Liver (tissue), 9 donors: ENCODE results near the gene FKBP1A. TPM values are rescaled to one million over a fixed set of nuclear protein-coding genes. Genes with fewer than 3 reads are reported as not detected.

Source experiments
- DNase-seq: peaks from one replicate; pipeline ENCODE4 v3.0.0-alpha.2; 2017; ENCODE audit warnings: low spot score
- H3K27ac ChIP-seq, 2 donors: one replicate each; pipeline ENCODE4 v1.7.0; 2013; ENCODE audit warnings: inconsistent platforms in 2 of 2, low read length in 2 of 2, control low read depth in 1 of 2, low read depth in 1 of 2, mild to moderate bottlenecking in 1 of 2
- H3K27me3 ChIP-seq, 4 donors: one replicate each; pipeline versions ENCODE4 v1.6.1 to v1.7.0; 2013; ENCODE audit warnings: low read length in 3 of 4, inconsistent platforms in 1 of 4, mild to moderate bottlenecking in 1 of 4, moderate library complexity in 1 of 4; ENCODE audit not compliant: control insufficient read depth in 4 of 4, insufficient read depth in 4 of 4
- H3K36me3 ChIP-seq, 4 donors: one replicate each; pipeline versions ENCODE4 v1.6.1 to v1.7.0; 2013; ENCODE audit warnings: low read length in 3 of 4, mild to moderate bottlenecking in 3 of 4, low read depth in 1 of 4, moderate library complexity in 1 of 4; ENCODE audit not compliant: control insufficient read depth in 4 of 4, insufficient read depth in 3 of 4
- H3K4me1 ChIP-seq, 4 donors: one replicate each; pipeline versions ENCODE4 v1.6.1 to v1.7.0; 2013; ENCODE audit warnings: low read length in 3 of 4, mild to moderate bottlenecking in 3 of 4, moderate library complexity in 1 of 4; ENCODE audit not compliant: control insufficient read depth in 4 of 4, insufficient read depth in 4 of 4
- H3K4me3 ChIP-seq, 3 donors: one replicate each; pipeline versions ENCODE4 v1.6.1 to v1.7.0; 2013; ENCODE audit warnings: low read length in 3 of 3, control low read depth in 1 of 3, low read depth in 1 of 3, mild to moderate bottlenecking in 1 of 3
- H3K9ac ChIP-seq, 2 donors: one replicate each; pipeline ENCODE4 v1.7.0; 2013; ENCODE audit warnings: low read length in 2 of 2, mild to moderate bottlenecking in 2 of 2, moderate library complexity in 2 of 2, control low read depth in 1 of 2, low read depth in 1 of 2
- H3K9me3 ChIP-seq, 4 donors: one replicate each; pipeline versions ENCODE4 v1.6.1 to v1.7.0; 2013; ENCODE audit warnings: low read length in 3 of 4; ENCODE audit not compliant: control insufficient read depth in 4 of 4
- CTCF ChIP-seq: fragments of 150-350 bp; IDR thresholded peaks from 2 replicates; pipeline ENCODE4 v1.5.1; 2017; ENCODE audit warnings: improper control_type of control experiment, low read depth, low read length; ENCODE audit not compliant: missing input control
- EGR1 ChIP-seq, 2 donors: IDR thresholded peaks; 2 replicates each; pipeline ENCODE4 v1.6.1; 2016 to 2018; ENCODE audit warnings: antibody characterized with exemption in 2 of 2, low read depth in 2 of 2
- FOXA1 ChIP-seq: IDR thresholded peaks from 2 replicates; pipeline ENCODE4 v1.6.1; 2016; ENCODE audit warnings: antibody characterized with exemption
- FOXA2 ChIP-seq: IDR thresholded peaks from 2 replicates; pipeline ENCODE4 v1.6.1; 2016; ENCODE audit warnings: antibody characterized with exemption
- GABPA ChIP-seq, 2 donors: IDR thresholded peaks in 1 of 2; conservative IDR thresholded peaks in 1 of 2; 2 replicates each; pipeline ENCODE4 v1.6.1; 2016; ENCODE audit warnings: antibody characterized with exemption in 2 of 2, mild to moderate bottlenecking in 1 of 2, moderate library complexity in 1 of 2
- HNF4G ChIP-seq: IDR thresholded peaks from 2 replicates; pipeline ENCODE4 v1.6.1; 2016; ENCODE audit warnings: antibody characterized with exemption
- JUND ChIP-seq, 2 donors: IDR thresholded peaks; 2 replicates each; pipeline ENCODE4 v1.6.1; 2016; ENCODE audit warnings: antibody characterized with exemption in 2 of 2
- NR2F2 ChIP-seq: IDR thresholded peaks from 2 replicates; pipeline ENCODE4 v1.6.1; 2016; ENCODE audit warnings: antibody characterized with exemption
- RAD21 ChIP-seq, 2 donors: IDR thresholded peaks; 2 replicates each; pipeline ENCODE4 v1.6.1; 2016; ENCODE audit warnings: antibody characterized with exemption in 2 of 2, mild to moderate bottlenecking in 2 of 2
- RXRA ChIP-seq, 2 donors: IDR thresholded peaks; 2 replicates each; pipeline ENCODE4 v1.6.1; 2017 to 2018; ENCODE audit warnings: antibody characterized with exemption in 2 of 2, mild to moderate bottlenecking in 1 of 2
- SP1 ChIP-seq: IDR thresholded peaks from 2 replicates; pipeline ENCODE4 v1.6.1; 2018; ENCODE audit warnings: antibody characterized with exemption, mild to moderate bottlenecking
- TAF1 ChIP-seq: conservative IDR thresholded peaks from 2 replicates; pipeline ENCODE4 v1.6.1; 2016; ENCODE audit warnings: antibody characterized with exemption, mild to moderate bottlenecking
- YY1 ChIP-seq: IDR thresholded peaks from 2 replicates; pipeline ENCODE4 v1.6.1; 2016; ENCODE audit warnings: antibody characterized with exemption, mild to moderate bottlenecking
- ZBTB33 ChIP-seq: IDR thresholded peaks from 2 replicates; pipeline ENCODE4 v1.6.1; 2016; ENCODE audit warnings: antibody characterized with exemption
- WGBS: extraction: QIAGEN DNeasy Blood & Tissue Kit; methylation state at CpG from one replicate; pipeline ENCODE4 v1.1.7; 2013; 5-methylcytosine and 5-hydroxymethylcytosine counted together
- polyA plus RNA-seq, 2 donors: library from polyadenylated mRNA; stranded (reverse) in 1 of 2; unstranded in 1 of 2; fragments of 200-250 nt in 1 of 2; fragments of >200 nt in 1 of 2; fragmentation: Nextera tagmentation in 1 of 2; extraction: Ambion mirVana in 1 of 2; gene quantifications; one replicate each; pipeline versions ENCODE4 v1.2.1 to v1.2.3, GENCODE V29; 2013 to 2015
- total RNA-seq, 2 donors: library from RNA; depleted of rRNA; stranded (reverse); fragments of >200 nt; gene quantifications; one replicate each; pipeline ENCODE4 v1.2.3, GENCODE V29; 2014
- TF ChIP-seq, protein P1 (sequence below): IDR thresholded peaks from 2 replicates; pipeline ENCODE4 v1.6.1; 2016; ENCODE audit warnings: antibody characterized with exemption, mild to moderate bottlenecking
- TF ChIP-seq, protein P2 (sequence below): IDR thresholded peaks from 2 replicates; pipeline ENCODE4 v1.6.1; 2016; ENCODE audit warnings: antibody characterized with exemption
- donor health status: healthy.
- donor health status: healthy.
- donor health status: healthy.
- donor health status: healthy.
- donor health status: healthy.

FKBP1A gene
- total and polyA plus RNA-seq, 4 donors = 49.3 to 114 (median 76.9) TPM

GRCh38 chr20:1388253-1388652 is 4.6 kb downstream of the FKBP1A start:
- H3K27me3 ChIP-seq = no peaks in the 10 kb centered on the region
- H3K9me3 ChIP-seq = no peaks in the 10 kb centered on the region
- 81% methylated on average over 6 of the region's 6 CpGs for WGBS
- H3K27ac ChIP-seq = no peak overlapping the region
- H3K9ac ChIP-seq = no peak overlapping the region
- no peak for DNase-seq
- H3K36me3 ChIP-seq = no peaks in the 10 kb centered on the region
- H3K4me1 ChIP-seq = peaks cover 10 to 38% (median 26%) of the 10 kb centered on the region in 4 donors
- H3K4me3 ChIP-seq = no peak overlapping the region
- TF ChIP-seq RAD21 (IDR thresholded peaks at IDR 0.05) (no peak), TAF1 (no peak), HNF4G (no peak), SP1 (no peak), GABPA (IDR thresholded peaks at IDR 0.05 in 1 of 2, conservative IDR thresholded peaks at IDR 0.05 in 1 of 2) (no peak), RXRA (IDR thresholded peaks at IDR 0.05) (no peak), JUND (IDR thresholded peaks at IDR 0.05) (no peak), NR2F2 (no peak), YY1 (no peak), EGR1 (IDR thresholded peaks at IDR 0.05; ENCODE audit: low read depth in 2 of 2) (no peak), FOXA1 (no peak), ZBTB33 (no peak)
- TF ChIP-seq, protein P1, sequence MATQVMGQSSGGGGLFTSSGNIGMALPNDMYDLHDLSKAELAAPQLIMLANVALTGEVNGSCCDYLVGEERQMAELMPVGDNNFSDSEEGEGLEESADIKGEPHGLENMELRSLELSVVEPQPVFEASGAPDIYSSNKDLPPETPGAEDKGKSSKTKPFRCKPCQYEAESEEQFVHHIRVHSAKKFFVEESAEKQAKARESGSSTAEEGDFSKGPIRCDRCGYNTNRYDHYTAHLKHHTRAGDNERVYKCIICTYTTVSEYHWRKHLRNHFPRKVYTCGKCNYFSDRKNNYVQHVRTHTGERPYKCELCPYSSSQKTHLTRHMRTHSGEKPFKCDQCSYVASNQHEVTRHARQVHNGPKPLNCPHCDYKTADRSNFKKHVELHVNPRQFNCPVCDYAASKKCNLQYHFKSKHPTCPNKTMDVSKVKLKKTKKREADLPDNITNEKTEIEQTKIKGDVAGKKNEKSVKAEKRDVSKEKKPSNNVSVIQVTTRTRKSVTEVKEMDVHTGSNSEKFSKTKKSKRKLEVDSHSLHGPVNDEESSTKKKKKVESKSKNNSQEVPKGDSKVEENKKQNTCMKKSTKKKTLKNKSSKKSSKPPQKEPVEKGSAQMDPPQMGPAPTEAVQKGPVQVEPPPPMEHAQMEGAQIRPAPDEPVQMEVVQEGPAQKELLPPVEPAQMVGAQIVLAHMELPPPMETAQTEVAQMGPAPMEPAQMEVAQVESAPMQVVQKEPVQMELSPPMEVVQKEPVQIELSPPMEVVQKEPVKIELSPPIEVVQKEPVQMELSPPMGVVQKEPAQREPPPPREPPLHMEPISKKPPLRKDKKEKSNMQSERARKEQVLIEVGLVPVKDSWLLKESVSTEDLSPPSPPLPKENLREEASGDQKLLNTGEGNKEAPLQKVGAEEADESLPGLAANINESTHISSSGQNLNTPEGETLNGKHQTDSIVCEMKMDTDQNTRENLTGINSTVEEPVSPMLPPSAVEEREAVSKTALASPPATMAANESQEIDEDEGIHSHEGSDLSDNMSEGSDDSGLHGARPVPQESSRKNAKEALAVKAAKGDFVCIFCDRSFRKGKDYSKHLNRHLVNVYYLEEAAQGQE = no peak

GRCh38 chr20:1386323-1386722 is 6.5 kb downstream of the FKBP1A start:
- H3K27me3 ChIP-seq = no peaks in the 10 kb centered on the region
- H3K9me3 ChIP-seq = no peaks in the 10 kb centered on the region
- DNase-seq = no peak
- no peak overlapping the region for H3K9ac ChIP-seq
- H3K4me3 ChIP-seq = no peak overlapping the region
- no peak overlapping the region for H3K27ac ChIP-seq
- H3K4me1 ChIP-seq = peaks cover 13 to 38% (median 23%) of the 10 kb centered on the region in 4 donors
- whole genome bisulfite sequencing = 95% methylated on average over 4 of the region's 4 CpGs
- no peaks in the 10 kb centered on the region for H3K36me3 ChIP-seq
- TF ChIP-seq HNF4G (no peak), GABPA (IDR thresholded peaks at IDR 0.05 in 1 of 2, conservative IDR thresholded peaks at IDR 0.05 in 1 of 2) (no peak), FOXA1 (no peak), TAF1 (no peak), YY1 (no peak), FOXA2 (no peak), CTCF (no peak), ZBTB33 (no peak), RXRA (IDR thresholded peaks at IDR 0.05) (no peak), JUND (IDR thresholded peaks at IDR 0.05) (no peak), EGR1 (IDR thresholded peaks at IDR 0.05; ENCODE audit: low read depth in 2 of 2) (no peak)
- TF ChIP-seq, protein P2, sequence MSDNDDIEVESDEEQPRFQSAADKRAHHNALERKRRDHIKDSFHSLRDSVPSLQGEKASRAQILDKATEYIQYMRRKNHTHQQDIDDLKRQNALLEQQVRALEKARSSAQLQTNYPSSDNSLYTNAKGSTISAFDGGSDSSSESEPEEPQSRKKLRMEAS = no peak
- TF ChIP-seq, protein P1 = no peak
